HG02571 (cell line): ENCODE data around the gene ZBTB1.

Source experiments
- ATAC-seq: cut with Tn5 transposase; IDR thresholded peaks from one replicate; pipeline ENCODE4 v1.9.1; 2021; ENCODE audit warnings: mild to moderate bottlenecking, moderate library complexity; ENCODE audit not compliant: unreplicated experiment

The ZBTB1 gene

GRCh38 chr14:64504310-64504896, at the start of gene ZBTB1:
Gene ZBTB1 (plus strand): TSS chr14:64504770. CDS start chr14:64521505, 16,735 bp downstream.
- ATAC-seq = peak; percentile 18

- no peak for ATAC-seq
Observed at GRCh38 chr14:64459405-64460136, 45.0 kb upstream of the ZBTB1 start.

- ATAC-seq = no peak
Observed at GRCh38 chr14:64461221-64461620, 43.3 kb upstream of the ZBTB1 start.

GRCh38 chr14:64463195-64463594, 41.4 kb upstream of the ZBTB1 start:
- no peak for ATAC-seq

- ATAC-seq = no peak
Observed at GRCh38 chr14:64463873-64464272, 40.7 kb upstream of the ZBTB1 start.

- no peak for ATAC-seq
Observed at GRCh38 chr14:64464651-64465050, 39.9 kb upstream of the ZBTB1 start.

GRCh38 chr14:64465191-64465822, 39.3 kb upstream of the ZBTB1 start, which contains the start of gene AKAP5:
Gene AKAP5 (plus strand): TSS chr14:64465499. CDS start chr14:64468395, 2,896 bp downstream.
- peak; percentile 65 for ATAC-seq

GRCh38 chr14:64465831-64466554, 38.6 kb upstream of the ZBTB1 start:
- no peak for ATAC-seq

GRCh38 chr14:64467101-64467500, 37.5 kb upstream of the ZBTB1 start:
- ATAC-seq = no peak

GRCh38 chr14:64467566-64467965, 37.0 kb upstream of the ZBTB1 start:
- ATAC-seq = no peak

- no peak for ATAC-seq
Observed at GRCh38 chr14:64468451-64468850, 36.1 kb upstream of the ZBTB1 start.

GRCh38 chr14:64474041-64474440, 30.5 kb upstream of the ZBTB1 start:
- no peak for ATAC-seq

GRCh38 chr14:64474698-64475097, 29.9 kb upstream of the ZBTB1 start:
- no peak for ATAC-seq

GRCh38 chr14:64475585-64476273, 28.8 kb upstream of the ZBTB1 start:
- no peak for ATAC-seq

GRCh38 chr14:64476438-64476837, 28.1 kb upstream of the ZBTB1 start:
- no peak for ATAC-seq

GRCh38 chr14:64478634-64479250, 25.8 kb upstream of the ZBTB1 start:
- ATAC-seq = no peak

- ATAC-seq = no peak
Observed at GRCh38 chr14:64488590-64489099, 15.9 kb upstream of the ZBTB1 start.

GRCh38 chr14:64491637-64492036, 12.9 kb upstream of the ZBTB1 start:
- ATAC-seq = no peak

GRCh38 chr14:64493455-64493854, 11.1 kb upstream of the ZBTB1 start:
- no peak for ATAC-seq

GRCh38 chr14:64495252-64495651, 9.3 kb upstream of the ZBTB1 start:
- ATAC-seq = no peak
